ENCODE data around the gene PARN.
A peak's percentile ranks its signal among the peaks of the same experiment; 100 is the strongest.
"Not testable (repeated sequence)": the region's sequence is repeated elsewhere in the genome, so short reads cannot be mapped to it uniquely, and the experiment has no call there.

Gene PARN

GRCh38 chr16:14630620-14631330 is 715 bp upstream of the PARN start:
- DNase-seq = not testable (repeated sequence)

- DNase-seq = no peak
These were observed 495 bp downstream of the PARN start for GRCh38 chr16:14629612-14629918.

- DNase-seq = no peak
These were observed 1.1 kb downstream of the PARN start for GRCh38 chr16:14628806-14629611.

DNA sequence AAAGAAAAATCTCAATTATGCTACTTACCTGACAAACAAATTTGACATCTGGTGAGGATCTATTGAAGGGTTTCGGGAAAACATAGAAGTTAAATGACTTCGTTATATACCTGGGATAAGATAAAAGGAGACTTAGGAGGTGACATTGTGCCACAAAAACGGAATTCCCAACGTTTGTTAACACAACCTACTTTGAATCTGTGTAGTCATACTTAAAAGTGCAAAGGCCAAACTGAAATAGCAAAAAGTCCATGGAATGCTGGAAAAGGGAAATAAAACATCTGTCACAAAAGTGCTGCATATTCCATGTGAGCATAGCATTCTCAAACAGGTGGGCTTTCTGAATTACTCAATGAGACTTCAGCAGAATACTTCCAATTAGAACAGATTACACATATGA is 3.0 kb downstream of the PARN start:
- DNase-seq = no peak

DNA sequence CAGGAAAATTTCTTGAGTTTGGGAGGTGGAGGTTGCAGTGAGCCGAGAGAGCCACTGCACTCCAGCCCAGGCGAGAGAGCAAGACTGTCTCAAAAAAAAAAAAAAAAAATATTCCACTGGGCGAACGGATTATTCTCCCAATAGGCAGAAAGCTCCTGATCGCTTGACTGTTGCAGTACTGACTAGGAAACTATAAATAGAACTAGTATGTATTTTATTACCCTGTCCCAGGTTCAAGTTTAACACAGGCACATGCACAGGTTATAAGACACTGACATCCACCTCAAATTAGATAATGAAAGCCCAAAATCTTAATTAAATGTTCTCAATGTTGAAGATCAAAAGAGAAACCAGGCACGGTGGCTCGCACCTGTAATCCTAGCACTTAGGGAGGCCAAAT is 11.5 kb downstream of the PARN start:
- no peak for DNase-seq

DNA sequence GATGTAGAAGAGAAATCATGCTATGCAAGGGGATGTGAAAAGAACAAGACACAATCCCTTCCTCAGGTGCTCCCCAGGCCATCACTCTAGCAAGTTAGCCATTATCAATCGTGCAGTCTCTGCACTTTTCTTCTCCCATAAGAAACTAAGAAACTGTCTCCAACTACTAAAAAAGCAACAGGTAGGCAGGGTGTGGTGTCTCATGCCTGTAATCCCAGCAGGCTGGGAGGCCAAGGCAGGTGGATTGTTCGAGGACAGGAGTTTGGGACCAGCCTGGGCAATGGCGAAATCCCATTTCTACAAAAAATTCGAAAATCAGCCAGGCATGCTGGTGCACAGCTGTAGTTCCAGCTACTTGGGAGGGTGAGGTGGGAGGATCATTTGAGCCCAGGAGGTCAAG is 13.8 kb downstream of the PARN start:
- no peak for DNase-seq

- DNase-seq = no peak
These were observed 16.1 kb downstream of the PARN start for GRCh38 chr16:14613991-14614390.

- no peak for DNase-seq
These were observed 18.4 kb downstream of the PARN start for GRCh38 chr16:14611660-14612059.

GRCh38 chr16:14609716-14610115 is 20.3 kb downstream of the PARN start:
- DNase-seq = no peak

DNA sequence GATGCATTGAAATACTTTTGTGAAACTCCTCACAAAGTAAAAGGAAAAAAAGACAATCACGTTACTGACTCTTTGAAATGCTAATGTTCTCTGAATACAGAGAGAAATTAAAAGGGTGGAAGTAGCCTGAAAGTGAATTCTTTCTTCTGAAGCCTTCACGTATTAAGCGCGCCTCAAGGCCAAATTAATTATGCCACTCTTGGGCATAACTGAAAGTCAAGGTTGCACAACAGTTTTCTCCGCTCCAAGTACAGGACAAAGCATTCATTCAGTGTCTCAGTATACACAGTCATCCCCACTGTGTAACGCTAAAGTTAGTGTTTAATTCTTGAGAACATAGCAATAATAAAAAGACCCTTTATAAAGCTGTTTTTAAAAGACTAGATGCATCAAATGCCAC is 21.5 kb downstream of the PARN start:
- no peak for DNase-seq

GRCh38 chr16:14608111-14608566 is 21.9 kb downstream of the PARN start:
- DNase-seq = no peak

DNA sequence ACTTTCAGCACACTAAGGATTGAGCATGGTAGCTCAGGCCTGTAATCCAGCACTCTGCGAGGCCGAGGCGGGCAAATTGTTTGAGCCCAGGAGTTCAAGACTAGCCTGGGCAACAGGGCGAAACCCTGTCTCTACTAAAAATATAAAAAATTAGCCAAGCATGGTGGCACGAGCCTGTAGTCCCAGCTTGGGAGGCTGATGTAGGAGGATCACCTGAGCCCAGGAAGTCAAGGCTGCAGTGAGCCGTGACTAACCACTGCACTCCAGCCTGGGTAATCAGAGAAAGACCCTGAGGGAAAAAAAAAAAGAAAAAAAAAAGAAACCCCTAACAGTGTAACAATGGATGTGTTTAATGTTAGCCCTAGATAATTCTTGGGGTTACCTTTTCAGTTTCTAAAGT is 24.0 kb downstream of the PARN start:
- DNase-seq = no peak

DNA sequence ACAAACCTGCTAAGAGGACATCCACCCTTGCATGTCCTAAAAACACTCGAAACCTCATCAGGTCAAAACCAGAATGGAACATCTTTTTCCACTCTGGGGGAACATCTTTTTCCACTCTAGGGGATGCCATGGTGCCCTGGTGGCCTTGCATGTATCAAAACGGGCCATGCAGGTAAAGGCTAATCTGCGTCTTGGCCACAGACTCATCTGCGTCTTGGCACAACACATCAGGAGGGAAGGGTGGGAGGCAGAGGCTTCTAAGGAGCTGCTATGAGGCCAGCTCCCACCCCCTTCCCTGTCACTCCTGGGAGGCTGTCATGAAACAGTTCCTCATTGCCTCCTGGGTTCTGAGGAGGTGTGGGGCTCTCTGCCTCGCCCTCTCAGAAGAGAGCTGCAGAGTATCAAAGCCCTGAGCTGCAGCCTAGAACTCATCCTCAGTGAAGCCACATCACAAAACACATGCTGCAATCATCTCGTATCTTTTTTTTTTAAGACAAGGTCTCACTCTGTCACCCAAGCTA is 27.6 kb downstream of the PARN start:
- no peak for DNase-seq

DNA sequence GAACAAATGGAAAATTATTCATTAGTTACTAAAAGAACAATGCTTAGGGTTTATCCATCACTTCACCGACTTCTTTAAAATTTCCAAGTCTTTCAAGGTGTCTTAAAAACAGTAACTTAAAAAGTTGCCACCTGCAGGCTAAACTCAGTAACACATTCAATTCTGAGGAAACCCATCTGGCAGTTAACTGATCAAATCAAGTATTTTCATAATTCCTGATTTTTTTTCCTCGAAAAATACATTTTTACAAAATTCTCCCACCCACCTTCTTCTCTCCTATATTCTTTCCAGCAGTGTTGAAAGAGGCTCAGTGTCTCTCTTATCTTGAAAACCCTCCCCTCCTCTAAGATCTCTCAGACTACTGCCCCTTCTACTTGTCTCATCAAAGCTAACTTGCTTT is 29.9 kb downstream of the PARN start:
- DNase-seq = peak; percentile 2

DNA sequence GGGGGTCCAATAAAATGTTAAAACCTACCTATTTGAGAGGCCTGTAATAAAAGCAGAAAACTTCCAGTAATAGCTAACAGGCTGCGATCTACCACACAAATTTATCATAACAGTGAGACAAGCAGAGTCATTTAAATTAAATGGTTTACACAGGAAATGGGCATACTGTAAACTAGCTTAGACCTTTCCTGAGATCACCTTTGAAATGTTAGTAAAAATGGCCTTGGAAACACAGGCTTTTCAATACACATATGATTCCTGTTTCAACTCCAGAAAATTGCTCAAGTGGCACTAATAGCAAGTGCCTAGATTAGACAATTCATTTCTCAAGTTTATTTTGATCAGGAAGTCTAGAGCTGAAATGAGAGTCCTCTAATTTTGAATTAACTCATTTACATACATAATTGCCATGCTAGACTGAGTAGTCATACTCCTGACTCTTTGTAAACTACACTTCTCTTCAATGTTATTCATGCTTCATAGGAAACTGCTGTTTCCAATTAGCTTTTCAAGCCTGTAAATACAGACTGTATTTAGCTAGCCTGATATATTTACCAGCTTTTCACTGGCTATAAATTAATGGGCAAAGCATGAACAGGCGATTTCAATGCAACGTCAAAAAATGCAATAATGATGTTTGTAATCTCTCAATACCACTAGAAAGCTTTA is 43.3 kb downstream of the PARN start:
- peak; percentile 4 for DNase-seq

DNA sequence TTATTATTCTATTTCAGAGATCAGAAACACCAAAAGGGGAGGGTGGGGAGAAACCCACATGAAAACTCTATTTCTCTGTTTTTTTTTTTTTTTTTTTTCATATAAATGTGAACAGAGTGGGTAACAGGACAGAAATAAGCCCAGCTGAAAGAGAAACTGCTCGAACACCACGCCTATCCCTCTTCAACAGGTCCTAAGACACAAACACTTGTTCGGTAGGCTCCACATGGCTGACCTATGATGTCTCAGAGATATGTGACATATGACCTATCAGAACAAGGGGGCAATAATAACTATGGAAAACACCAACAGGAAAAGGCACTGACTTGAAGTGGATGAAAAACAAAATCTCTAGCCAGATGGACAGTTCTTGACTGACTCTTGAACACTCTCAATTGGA is 44.8 kb downstream of the PARN start:
- no peak for DNase-seq

DNA sequence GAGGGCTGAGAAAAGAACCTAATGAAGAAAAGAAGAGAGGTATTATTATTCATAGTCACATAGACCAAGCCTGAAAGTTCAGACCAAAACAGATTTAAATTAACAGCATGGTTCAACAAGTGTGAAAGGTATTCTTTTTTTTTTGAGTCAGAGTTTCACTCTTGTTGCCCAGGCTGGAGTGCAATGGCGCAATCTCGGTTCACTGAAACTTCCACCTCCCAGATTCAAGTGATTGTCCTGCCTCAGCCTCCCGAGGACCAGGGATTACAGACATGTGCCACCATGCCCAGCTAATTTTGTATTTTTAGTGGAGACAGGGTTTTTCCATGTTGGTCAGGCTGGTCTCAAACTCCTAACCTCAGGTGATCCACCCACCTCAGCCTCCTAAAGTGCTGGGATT is 49.1 kb downstream of the PARN start:
- not testable (repeated sequence) for DNase-seq

DNA sequence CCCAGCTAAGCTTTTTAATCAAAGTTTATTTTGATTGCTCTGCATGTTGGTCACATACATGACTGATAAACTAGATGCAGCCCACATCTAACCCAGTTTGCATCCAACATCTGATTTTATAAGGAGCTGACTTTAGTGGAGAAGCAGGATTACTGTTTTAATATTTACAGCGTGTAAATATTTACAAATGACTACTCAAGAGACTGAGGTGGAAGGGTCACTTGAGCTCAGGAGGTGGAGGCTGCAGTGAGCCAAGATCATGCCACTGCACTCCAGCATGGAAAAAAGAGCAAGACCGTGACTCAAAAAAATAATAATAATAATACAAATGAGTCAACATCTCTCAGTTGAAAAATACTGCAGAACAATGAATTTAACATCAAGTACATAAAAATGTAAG is 50.8 kb downstream of the PARN start:
- no peak for DNase-seq

DNA sequence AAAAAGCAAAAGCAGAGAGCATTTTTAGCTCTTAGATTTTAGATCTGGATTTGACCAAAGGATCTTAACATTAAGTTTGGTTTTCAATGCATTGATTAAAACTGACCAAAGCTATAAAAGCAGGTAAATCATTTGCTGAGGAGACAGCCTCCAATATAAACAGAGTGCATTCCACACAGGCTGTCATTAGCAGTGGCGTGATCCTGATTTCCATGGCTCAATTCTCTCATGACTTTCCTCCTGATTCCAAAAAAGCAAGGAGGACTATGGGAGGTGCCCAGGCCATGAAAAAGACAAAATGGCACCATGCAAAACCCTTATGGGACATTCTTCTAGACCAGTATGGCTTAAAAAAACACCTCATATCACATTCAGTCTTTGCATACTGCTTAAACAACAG is 53.5 kb downstream of the PARN start:
- DNase-seq = no peak

GRCh38 chr16:14576069-14576468 is 54.0 kb downstream of the PARN start:
- no peak for DNase-seq

GRCh38 chr16:14574698-14575415 is 55.2 kb downstream of the PARN start:
- not testable (repeated sequence) for DNase-seq

DNA sequence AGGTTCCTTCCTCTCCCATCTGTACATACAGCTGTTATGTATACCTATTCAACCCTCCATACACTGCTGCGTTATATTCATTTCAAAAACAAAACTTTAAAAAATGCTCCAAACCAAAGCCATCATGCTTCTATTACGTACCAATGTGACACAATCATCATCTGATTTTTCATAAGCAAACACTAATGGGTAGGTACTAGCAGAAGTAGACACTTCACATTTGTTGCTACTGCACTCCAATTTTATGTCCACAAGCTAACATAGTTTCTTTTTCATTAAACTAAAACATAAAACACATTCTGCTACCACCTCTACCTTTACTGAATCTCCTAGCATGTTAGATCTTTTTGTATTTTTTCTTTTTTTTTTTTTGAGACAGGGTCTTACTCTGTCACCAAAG is 57.5 kb downstream of the PARN start:
- DNase-seq = no peak

DNA sequence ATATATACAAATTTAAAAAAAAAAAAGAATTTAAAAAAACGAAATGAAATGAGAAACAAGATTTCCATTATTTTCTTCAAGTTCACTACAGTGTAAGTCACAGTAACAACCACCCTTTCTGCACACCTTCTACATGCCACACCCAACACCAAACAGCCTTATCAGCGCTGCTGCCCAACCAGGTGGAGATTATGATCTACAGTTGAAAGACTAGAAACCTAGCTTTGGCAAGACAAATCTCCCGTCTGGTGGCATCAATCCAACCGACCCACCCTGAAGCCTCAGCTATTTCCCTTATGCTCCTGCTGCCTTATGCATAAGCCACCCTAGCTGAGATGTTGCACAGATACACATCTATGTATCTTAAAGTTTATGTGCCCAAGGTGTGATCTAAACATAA is 60.8 kb downstream of the PARN start:
- no peak for DNase-seq
